GM23248 (cell line): ENCODE data around the gene DAB2IP. TPM values are rescaled to one million over a fixed set of nuclear protein-coding genes. Genes with fewer than 3 reads are reported as not detected.

Source experiments
- DNase-seq: peaks from one replicate; pipeline ENCODE4 v3.0.0-alpha.2; 2015
- H2AFZ ChIP-seq: fragments of 200-600 bp; sonication (generic); 2 replicates; pipeline ENCODE4 v1.6.1; 2016; ENCODE audit warnings: antibody characterized with exemption
- H3F3A ChIP-seq: fragments of 200-600 bp; sonication (generic); 2 replicates; pipeline ENCODE4 v1.6.1; 2016; ENCODE audit warnings: mild to moderate bottlenecking, antibody characterized with exemption, mixed run types; ENCODE audit not compliant: insufficient read depth
- H3K27ac ChIP-seq: fragments of 200-600 bp; sonication (generic); 2 replicates; pipeline ENCODE4 v1.5.1; 2016; ENCODE audit warnings: mild to moderate bottlenecking
- H3K27me3 ChIP-seq: fragments of 200-600 bp; sonication (generic); replicated peaks from 2 replicates; pipeline ENCODE4 v1.6.1; 2016; ENCODE audit warnings: mild to moderate bottlenecking; ENCODE audit not compliant: insufficient read depth
- H3K36me3 ChIP-seq: fragments of 200-600 bp; sonication (generic); 2 replicates; pipeline ENCODE4 v1.6.1; 2016; ENCODE audit warnings: low read depth, mild to moderate bottlenecking
- H3K4me1 ChIP-seq: fragments of 200-600 bp; sonication (generic); 2 replicates; pipeline ENCODE4 v1.6.1; 2016; ENCODE audit warnings: mild to moderate bottlenecking; ENCODE audit not compliant: insufficient read depth
- H3K4me2 ChIP-seq: fragments of 200-600 bp; sonication (generic); one replicate; pipeline ENCODE4 v1.6.1; 2016; ENCODE audit warnings: mild to moderate bottlenecking; ENCODE audit not compliant: unreplicated experiment
- H3K4me3 ChIP-seq: fragments of 200-600 bp; sonication (generic); 2 replicates; pipeline ENCODE4 v1.5.1; 2016; ENCODE audit warnings: mild to moderate bottlenecking
- H3K79me2 ChIP-seq: fragments of 200-600 bp; sonication (generic); 2 replicates; pipeline ENCODE4 v1.6.1; 2016; ENCODE audit warnings: mild to moderate bottlenecking; ENCODE audit not compliant: insufficient read depth
- H3K9ac ChIP-seq: fragments of 200-600 bp; sonication (generic); 2 replicates; pipeline ENCODE4 v1.6.1; 2016; ENCODE audit warnings: mild to moderate bottlenecking
- H3K9me2 ChIP-seq: fragments of 200-600 bp; sonication (generic); 2 replicates; pipeline ENCODE4 v1.6.1; 2016; ENCODE audit warnings: mixed run types, mild to moderate bottlenecking, moderate library complexity; ENCODE audit not compliant: insufficient read depth
- H3K9me3 ChIP-seq: fragments of 200-600 bp; sonication (generic); one replicate; pipeline ENCODE4 v1.6.1; 2017; ENCODE audit warnings: low read depth
- H4K20me1 ChIP-seq: fragments of 200-600 bp; sonication (generic); 2 replicates; pipeline ENCODE4 v1.6.0; 2016; ENCODE audit not compliant: insufficient read depth
- EZH2 ChIP-seq: fragments of 200-600 bp; sonication (generic); IDR thresholded peaks from 2 replicates; pipeline ENCODE4 v1.6.1; 2018; ENCODE audit warnings: antibody characterized with exemption, mild to moderate bottlenecking; ENCODE audit not compliant: insufficient read depth, poor library complexity, severe bottlenecking
- EZH2phosphoT487 ChIP-seq: fragments of 200-600 bp; sonication (generic); IDR thresholded peaks from 2 replicates; pipeline ENCODE4 v1.6.1; 2018; ENCODE audit warnings: antibody characterized with exemption, moderate library complexity, mild to moderate bottlenecking, low read depth; ENCODE audit not compliant: insufficient read depth
- WGBS, 2 experiments: methylation state at CpG; one replicate each; pipeline ENCODE4 v1.1.6; 2015 to 2017; ENCODE audit warnings: low lambda C conversion rate in 2 of 2, low coverage in 1 of 2; ENCODE audit errors: missing lambda C conversion rate in 2 of 2; 5-methylcytosine and 5-hydroxymethylcytosine counted together
- in situ Hi-C: fragments of 300-500 bp; cut with MboI; formaldehyde crosslinking; loops from 2 replicates; pipeline ENCODE4 v1.15.0; 2020
- polyA plus RNA-seq: library from polyadenylated mRNA; unstranded; fragments of >200 nt; fragmentation: Nextera tagmentation; extraction: Ambion mirVana; gene quantifications from 2 replicates; pipeline ENCODE4 v1.2.1, GENCODE V29; 2016
- total RNA-seq: library from RNA; depleted of rRNA; stranded (reverse); fragments of >200 nt; shearing (Covaris generic); gene quantifications from 2 replicates; pipeline ENCODE4 v1.2.3, GENCODE V29; 2014; rRNA removed

DAB2IP gene
- total RNA-seq (9.5 and 19.7 TPM in 2 replicates), polyA plus RNA-seq (2.1 and 2.6 TPM in 2 replicates)

- in situ Hi-C loops: no loop called here
- TF ChIP-seq EZH2phosphoT487 (no peak), EZH2 (no peak)
- Histone ChIP-seq H3K9ac (peak within 1 kb of the TSS; percentile 45), H4K20me1 (no peaks in the 10 kb centered on the region), H3K4me2 (peak within 1 kb of the TSS; percentile 83), H3K9me2 (no peaks in the 10 kb centered on the region), H3F3A (no peaks in the 10 kb centered on the region), H3K27ac (no peak within 1 kb of the TSS), H3K4me3 (peak within 1 kb of the TSS; percentile 66), H3K36me3 (no peaks in the 10 kb centered on the region), H3K9me3 (no peaks in the 10 kb centered on the region), H2AFZ (peak within 1 kb of the TSS; percentile 39), H3K27me3 (peaks cover 16% of the 10 kb centered on the region), H3K4me1 (no peaks in the 10 kb centered on the region; the same call in 1 of the 2 replicates), H3K79me2 (no peaks in the 10 kb centered on the region)
- WGBS, 2 experiments: 3 to 5% methylated on average over 41 to 54 of the region's 79 CpGs
- peak; percentile 69 for DNase-seq
Observed at GRCh38 chr9:121651295-121652020, at the start of gene DAB2IP. Gene DAB2IP, plus strand, starts transcription at chr9:121651634. Its CDS starts 142 bp downstream, at chr9:121651776.

- no peaks in the 10 kb centered on the region for H3K9me2 ChIP-seq
- H3K79me2 ChIP-seq: no peaks in the 10 kb centered on the region
- no peaks in the 10 kb centered on the region for H3K9me3 ChIP-seq
- H3F3A ChIP-seq: 0 out of 2 replicates have a peak, but pooled peaks cover 5% of the 10 kb centered on the region
- H4K20me1 ChIP-seq: no peaks in the 10 kb centered on the region
- in situ Hi-C loops: no loop called here
- H3K4me3 ChIP-seq: no peak overlapping the region
- H2AFZ ChIP-seq: no peak overlapping the region
- DNase-seq: no peak
- no peak for TF ChIP-seq EZH2
- no peak for TF ChIP-seq EZH2phosphoT487
- 88 to 90% methylated on average over 7 of the region's 7 CpGs for WGBS, 2 experiments
- no peak overlapping the region for H3K27ac ChIP-seq
- no peak overlapping the region for H3K4me2 ChIP-seq
- peaks cover 10% of the 10 kb centered on the region; the same call in 1 of the 2 replicates for H3K27me3 ChIP-seq
- H3K36me3 ChIP-seq: no peaks in the 10 kb centered on the region
- H3K9ac ChIP-seq: no peak overlapping the region
- H3K4me1 ChIP-seq: no peaks in the 10 kb centered on the region
Observed at GRCh38 chr9:121603028-121603427, 48.4 kb upstream of the DAB2IP start.

GRCh38 chr9:121604242-121604641 lies 47.2 kb upstream of the DAB2IP start:
- no peak for TF ChIP-seq EZH2phosphoT487
- no peak for TF ChIP-seq EZH2
- Histone ChIP-seq H4K20me1 (no peaks in the 10 kb centered on the region), H3K4me3 (no peak overlapping the region), H3K9me3 (no peaks in the 10 kb centered on the region), H3K36me3 (no peaks in the 10 kb centered on the region), H3K27me3 (peaks cover 10% of the 10 kb centered on the region; the same call in 1 of the 2 replicates), H3K79me2 (no peaks in the 10 kb centered on the region), H3K9ac (no peak overlapping the region), H3K27ac (no peak overlapping the region), H2AFZ (no peak overlapping the region), H3K9me2 (no peaks in the 10 kb centered on the region), H3F3A (0 out of 2 replicates have a peak, but pooled peaks cover 5% of the 10 kb centered on the region), H3K4me1 (no peaks in the 10 kb centered on the region), H3K4me2 (no peak overlapping the region)
- no peak for DNase-seq
- WGBS, 2 experiments: 70 to 73% methylated on average over 4 of the region's 4 CpGs
- in situ Hi-C loops: no loop called here

- Histone ChIP-seq H2AFZ (no peak overlapping the region), H4K20me1 (no peaks in the 10 kb centered on the region), H3K9me2 (no peaks in the 10 kb centered on the region), H3F3A (0 out of 2 replicates have a peak, but pooled peaks cover 5% of the 10 kb centered on the region), H3K9ac (no peak overlapping the region), H3K36me3 (no peaks in the 10 kb centered on the region), H3K4me2 (no peak overlapping the region), H3K27ac (no peak overlapping the region), H3K9me3 (no peaks in the 10 kb centered on the region), H3K79me2 (no peaks in the 10 kb centered on the region), H3K4me1 (no peaks in the 10 kb centered on the region), H3K27me3 (peaks cover 10% of the 10 kb centered on the region; the same call in 1 of the 2 replicates), H3K4me3 (no peak overlapping the region)
- 91 to 92% methylated on average over 8 of the region's 8 CpGs for WGBS, 2 experiments
- in situ Hi-C loops: no loop called here
- TF ChIP-seq EZH2phosphoT487 (no peak), EZH2 (no peak)
- no peak for DNase-seq
Observed at GRCh38 chr9:121604654-121605053, 46.8 kb upstream of the DAB2IP start.
